Epithelial cell of alveolus of lung (primary cell): ENCODE measurements around the gene OR5P2. TPM values are rescaled to one million over a fixed set of nuclear protein-coding genes. Genes with fewer than 3 reads are reported as not detected.

Source experiments
- total RNA-seq: library from RNA; depleted of rRNA; stranded (reverse); fragments of >200 nt; gene quantifications from 2 replicates; pipeline ENCODE4 v1.2.1, GENCODE V29; 2015

OR5P2 gene, protein sequence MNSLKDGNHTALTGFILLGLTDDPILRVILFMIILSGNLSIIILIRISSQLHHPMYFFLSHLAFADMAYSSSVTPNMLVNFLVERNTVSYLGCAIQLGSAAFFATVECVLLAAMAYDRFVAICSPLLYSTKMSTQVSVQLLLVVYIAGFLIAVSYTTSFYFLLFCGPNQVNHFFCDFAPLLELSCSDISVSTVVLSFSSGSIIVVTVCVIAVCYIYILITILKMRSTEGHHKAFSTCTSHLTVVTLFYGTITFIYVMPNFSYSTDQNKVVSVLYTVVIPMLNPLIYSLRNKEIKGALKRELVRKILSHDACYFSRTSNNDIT
- not detected in 2 replicates for total RNA-seq

DNA sequence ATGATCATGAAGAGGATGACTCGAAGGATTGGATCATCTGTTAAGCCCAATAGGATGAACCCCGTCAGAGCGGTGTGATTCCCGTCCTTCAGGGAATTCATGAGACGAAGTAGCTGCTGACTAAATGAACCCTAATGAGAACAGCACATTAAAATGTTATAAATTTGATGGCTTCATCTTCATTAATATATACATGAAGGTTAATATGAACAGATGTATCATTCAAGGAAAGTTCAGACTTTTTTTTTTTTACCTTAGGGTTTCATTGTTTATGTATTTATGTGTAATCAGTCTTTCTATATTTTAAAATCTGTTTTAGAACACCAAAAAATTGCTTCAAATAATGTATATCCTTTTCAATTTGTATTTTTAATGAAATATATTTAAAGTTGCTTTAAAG lies at the start of gene OR5P2:
OR5P2 (minus strand) TSS at position 101 of the 400 bp plus-strand sequence; CDS start at position 101, 0 bp downstream.

DNA sequence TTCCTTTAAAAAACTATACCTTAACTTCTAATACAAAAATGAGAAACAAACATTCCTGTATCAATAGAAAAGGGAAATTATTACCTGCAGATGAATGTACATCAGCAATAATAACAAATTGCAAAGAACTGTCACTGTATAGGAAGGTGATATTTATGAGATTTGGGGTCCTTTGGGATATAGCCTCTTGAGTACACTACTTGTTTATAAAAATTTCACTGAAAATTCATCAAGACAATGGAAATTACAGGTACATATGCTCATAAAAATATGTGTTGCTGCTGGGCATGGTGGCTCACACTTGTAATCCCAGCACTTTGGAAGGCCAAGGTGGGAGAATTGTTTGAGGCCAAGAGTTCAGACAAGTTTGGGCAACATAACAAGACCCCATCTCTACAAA lies 34.0 kb upstream of the OR5P2 start, which contains the start of gene OR5P3:
OR5P3 (minus strand) TSS at position 101 of the 400 bp plus-strand sequence.

Other genes with a start within 250 kb of the OR5P2 start
- gene CYB5R2, start 123.4 kb downstream of the OR5P2 start, total RNA-seq = 4.6 and 20.9 TPM in 2 replicates
- not detected in 2 replicates for gene OVCH2, start 90.5 kb downstream of the OR5P2 start, total RNA-seq
- not detected in 2 replicates for gene OR5P3, start 33.9 kb upstream of the OR5P2 start, total RNA-seq
- not detected in 2 replicates for gene OR10A6, start 134.3 kb upstream of the OR5P2 start, total RNA-seq
- gene OR10A3, start 144.8 kb upstream of the OR5P2 start, total RNA-seq = not detected in 2 replicates
- gene NLRP10, start 168.5 kb upstream of the OR5P2 start, total RNA-seq = 0.39 TPM in 1 of 2 replicates, not detected in the other
- 409 and 559 TPM in 2 replicates for gene EIF3F, start 190.4 kb upstream of the OR5P2 start, total RNA-seq